Epidermal melanocyte (primary cell): ENCODE data around the gene PRKAG2.

Experiments
- DNase-seq: peaks from one replicate; pipeline ENCODE4 v3.0.0; 2011; ENCODE audit warnings: low spot score; ENCODE audit not compliant: insufficient read length

The PRKAG2 gene

DNA sequence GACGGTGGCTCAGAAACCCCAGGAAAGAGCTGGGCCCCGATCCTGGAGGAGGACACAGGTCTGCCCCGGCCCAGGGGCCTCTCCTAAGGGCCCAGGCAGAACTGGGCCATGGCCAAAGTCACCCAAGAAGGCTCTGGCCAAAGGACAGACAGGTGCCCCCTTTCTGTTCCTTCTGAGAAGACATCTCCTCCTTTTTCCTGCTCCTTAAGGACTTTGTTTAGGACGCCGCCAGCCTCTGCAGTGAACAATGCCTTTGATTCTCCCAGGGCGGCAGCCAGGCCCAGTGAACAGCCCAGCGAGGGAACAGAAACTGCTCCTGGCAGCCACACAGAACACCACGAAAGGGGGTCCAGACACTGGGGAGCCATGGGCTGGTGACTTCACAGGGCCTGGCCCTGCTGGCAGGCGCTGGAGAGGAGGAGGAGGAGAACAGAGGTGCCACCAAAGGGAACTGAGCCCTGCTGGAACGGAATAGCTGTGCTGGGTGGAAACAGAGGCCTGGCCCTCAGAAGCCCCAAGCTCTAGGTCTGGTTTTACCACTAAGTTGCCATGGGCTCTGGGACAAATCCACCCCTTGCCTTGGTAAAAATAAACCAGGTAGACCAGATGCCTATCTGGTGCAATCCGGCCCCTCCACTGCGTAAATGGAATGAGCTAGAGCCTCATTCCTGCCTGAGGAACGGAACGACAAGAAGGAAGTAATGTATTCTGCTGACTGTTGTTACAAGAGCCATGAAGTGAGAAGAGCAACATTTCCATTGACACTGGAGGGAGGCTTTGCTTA lies 193.9 kb downstream of the PRKAG2 start:
- DNase-seq, result no peak

GRCh38 chr7:151681726-151682125 lies 195.2 kb downstream of the PRKAG2 start:
- DNase-seq, result no peak

GRCh38 chr7:151680810-151681209 lies 196.1 kb downstream of the PRKAG2 start:
- no peak for DNase-seq

DNA sequence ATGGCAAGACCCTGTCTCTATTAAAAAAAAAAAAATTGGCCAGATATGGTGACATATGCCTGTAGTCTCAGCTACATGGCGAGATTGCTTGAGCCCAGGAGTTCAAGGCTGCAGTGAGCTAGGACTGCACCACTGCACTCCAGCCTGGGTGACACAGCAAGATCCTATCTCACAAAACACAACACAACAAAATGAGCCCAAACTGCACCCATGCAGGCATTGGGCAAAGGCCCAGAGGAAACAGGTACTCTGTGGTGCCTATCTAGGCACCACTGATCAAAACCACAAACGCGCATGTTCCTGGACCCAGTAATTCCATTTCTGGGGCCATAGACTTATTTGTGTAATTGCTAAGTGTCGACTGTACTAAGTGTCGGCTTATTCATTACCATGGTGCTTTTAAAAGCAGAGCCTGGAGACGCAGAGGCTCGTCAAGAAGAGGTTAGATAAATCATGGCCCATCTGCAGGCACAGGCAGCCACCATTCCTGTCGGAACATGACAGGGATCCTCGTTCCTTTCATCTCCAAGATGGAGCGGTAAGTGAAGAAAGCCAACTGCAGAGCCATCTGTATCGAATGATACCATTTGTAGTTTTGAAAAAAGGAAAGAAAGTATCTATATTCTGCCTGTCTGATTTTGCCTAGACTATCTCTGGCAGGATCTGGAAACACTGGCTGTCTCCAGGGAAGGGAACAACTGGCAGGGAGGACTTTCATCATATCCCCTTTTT lies 196.9 kb downstream of the PRKAG2 start:
- DNase-seq, result no peak

- no peak for DNase-seq
These were observed 197.7 kb downstream of the PRKAG2 start for GRCh38 chr7:151679071-151679708.

DNA sequence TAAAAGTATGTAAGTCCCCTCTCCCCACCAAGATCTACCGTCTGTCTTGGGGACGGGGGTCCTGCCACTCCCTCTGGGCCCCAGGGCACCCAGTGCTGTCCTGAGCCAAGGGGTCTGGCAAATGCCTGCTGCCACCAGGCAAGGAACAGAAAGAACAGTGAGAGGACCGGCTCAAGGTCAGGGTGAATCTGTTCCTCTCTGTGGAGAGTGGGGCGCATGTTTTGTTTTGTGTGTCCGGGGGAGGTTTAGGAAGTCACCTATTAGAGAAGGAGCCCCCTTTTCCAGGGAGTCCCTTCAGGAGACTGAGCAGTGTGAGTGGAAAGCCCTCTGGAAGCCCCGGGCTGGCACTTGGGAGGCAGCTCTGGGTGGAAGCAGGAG lies 198.7 kb downstream of the PRKAG2 start:
- no peak for DNase-seq

- no peak for DNase-seq
These were observed 199.2 kb downstream of the PRKAG2 start for GRCh38 chr7:151677581-151678226.

DNA sequence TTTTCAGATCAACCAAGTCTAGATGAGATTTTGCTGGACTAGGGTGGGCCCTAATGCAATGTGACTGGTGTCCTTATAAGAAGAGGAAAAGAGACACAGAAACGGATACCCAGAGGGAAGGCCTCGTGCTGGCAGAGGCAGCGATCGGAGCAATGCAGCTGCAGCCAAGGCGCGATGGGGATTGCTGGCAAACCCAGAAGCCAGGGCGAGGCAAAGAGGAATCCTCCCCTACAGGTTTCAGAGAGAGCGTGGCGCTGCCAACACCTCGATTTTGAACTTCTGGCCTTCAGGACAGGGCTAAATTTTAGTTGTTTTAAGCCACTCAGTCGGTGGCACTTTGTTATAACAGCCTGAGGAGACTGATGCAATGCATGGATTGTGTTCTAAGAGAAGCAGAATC lies 200.2 kb downstream of the PRKAG2 start:
- no peak for DNase-seq

DNA sequence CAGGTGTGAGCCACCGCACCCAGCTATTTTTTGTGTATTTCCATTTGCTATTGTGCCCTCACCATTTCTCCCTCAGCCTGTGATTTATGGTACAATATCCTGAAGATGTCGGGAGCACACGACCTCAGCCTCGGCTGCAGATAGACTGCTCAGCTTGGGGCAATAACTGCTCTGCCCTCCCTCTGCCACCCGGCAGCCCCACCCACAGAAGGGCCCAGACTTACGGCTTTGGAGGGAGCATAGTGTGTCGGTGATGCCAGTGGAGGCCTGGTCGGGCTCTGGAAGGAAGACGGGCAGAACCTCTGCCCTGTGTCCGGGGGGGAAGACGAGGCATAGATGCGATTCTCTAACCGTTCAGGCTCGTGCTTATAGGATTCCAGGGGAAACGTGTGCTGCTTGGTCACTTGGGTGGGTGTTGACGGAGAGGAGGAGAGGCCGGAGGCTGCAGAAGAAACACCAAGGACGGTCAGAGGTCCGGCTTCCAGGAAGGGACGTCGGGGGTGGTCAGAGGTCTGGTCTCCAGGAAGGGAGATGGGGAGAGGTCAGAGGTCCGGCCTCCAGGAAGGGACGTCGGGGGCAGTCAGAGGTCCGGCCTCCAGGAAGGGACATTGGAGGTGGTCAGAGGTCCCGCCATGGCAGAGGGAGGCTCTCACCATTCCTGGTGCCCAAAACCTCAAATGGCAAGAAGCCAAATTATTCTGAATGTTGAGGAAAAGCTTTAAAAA lies 201.6 kb downstream of the PRKAG2 start:
- DNase-seq, result no peak

DNA sequence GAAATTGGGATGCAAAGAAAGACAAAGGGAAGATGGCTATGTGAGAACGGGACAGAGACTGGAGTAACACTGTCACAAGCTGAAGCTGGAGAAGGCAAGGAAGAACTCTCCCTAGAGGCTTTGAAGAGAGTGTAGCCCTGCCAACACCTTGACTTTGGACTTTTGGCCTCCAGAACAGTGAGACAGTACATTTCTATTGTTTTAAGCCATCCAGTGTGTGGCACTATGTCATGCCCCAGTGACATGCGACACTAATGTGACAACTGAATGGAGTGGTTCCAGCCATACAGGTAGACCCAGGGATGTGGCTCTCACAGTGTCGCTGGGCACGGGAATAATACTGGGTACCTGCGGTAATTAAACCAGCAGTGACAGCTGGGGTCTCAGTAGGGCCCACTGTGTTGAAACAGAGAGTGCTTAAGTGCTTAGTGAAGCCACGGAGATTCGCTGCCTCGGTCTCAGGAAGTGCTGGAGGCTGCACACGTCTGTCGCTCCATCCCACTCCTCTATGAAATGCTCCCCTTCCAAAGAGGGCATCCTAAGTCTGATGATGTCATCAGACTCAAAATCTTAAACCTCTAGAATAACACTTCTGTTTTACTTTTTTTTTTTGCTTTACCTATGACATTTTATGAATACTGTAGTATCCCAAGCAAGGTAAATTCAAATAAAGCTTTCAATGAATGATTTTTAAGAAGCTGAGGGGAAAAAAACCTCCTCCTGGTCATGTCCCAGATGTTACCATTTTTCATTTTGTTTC lies 202.6 kb downstream of the PRKAG2 start:
- no peak for DNase-seq

GRCh38 chr7:151673216-151673615 lies 203.7 kb downstream of the PRKAG2 start:
- DNase-seq, result no peak

DNA sequence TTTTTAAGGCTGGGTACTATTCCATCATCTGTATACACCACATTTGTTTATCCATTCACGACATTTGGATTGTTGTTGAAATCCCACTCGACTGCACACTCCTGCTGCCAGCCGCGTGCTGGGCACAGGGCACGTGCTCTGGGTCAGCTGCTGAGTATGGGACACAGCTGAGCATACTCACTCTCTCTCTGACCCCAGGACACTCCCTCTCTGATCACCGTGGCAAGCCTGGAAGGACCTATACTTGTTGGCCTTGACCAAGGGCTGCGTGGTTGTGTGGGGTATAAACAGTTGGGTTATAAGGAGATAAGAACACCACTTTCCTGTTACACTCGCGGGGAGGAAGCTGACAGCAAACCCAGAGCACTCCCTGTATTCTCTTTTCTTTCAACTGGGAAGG lies 204.2 kb downstream of the PRKAG2 start:
- no peak for DNase-seq

DNA sequence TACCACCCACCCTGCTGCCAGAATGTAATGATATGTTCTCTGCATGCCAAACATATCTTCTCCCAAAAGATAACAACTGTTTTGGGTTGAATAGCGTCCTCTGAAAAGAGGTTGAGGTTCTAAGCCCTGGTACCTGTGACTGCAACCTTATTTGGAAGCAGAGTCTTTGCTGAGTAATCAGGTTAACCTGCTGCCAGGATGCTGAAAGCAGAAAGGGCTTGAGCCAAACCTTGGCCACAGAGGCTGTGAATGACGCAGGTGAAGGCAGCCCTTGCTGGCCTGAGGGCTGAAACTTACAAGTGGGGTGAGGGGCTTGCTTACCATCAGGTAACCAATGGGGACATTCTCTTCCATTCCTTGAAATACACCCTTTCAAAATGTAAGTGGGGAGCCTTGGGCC lies 205.4 kb downstream of the PRKAG2 start:
- DNase-seq, result no peak

GRCh38 chr7:151669762-151670161 lies 207.2 kb downstream of the PRKAG2 start:
- no peak for DNase-seq

- no peak for DNase-seq
These were observed 210.0 kb downstream of the PRKAG2 start for GRCh38 chr7:151666886-151667285.

GRCh38 chr7:151665368-151665767 lies 211.5 kb downstream of the PRKAG2 start:
- no peak for DNase-seq

- DNase-seq, result no peak
These were observed 212.6 kb downstream of the PRKAG2 start for GRCh38 chr7:151664268-151664667.

GRCh38 chr7:151663382-151664100 lies 213.4 kb downstream of the PRKAG2 start:
- no peak for DNase-seq

- DNase-seq, result no peak
These were observed 214.6 kb downstream of the PRKAG2 start for GRCh38 chr7:151662251-151662826.

- DNase-seq, result no peak
These were observed 215.3 kb downstream of the PRKAG2 start for GRCh38 chr7:151661587-151661986.
